Stomach (tissue), 4 donors: Measurements from ENCODE around the gene EGFR.

Experiments used
- EP300 ChIP-seq: sonication (generic); formaldehyde crosslinking; IDR thresholded peaks from one replicate; pipeline ENCODE4 v1.6.1; 2017; ENCODE audit warnings: antibody characterized with exemption
- POLR2A ChIP-seq, 4 donors: fragments of 450-650 bp; IDR thresholded peaks; one replicate each; pipeline ENCODE4 v1.6.1; 2016; ENCODE audit warnings: antibody characterized with exemption in 4 of 4, control low read depth in 2 of 4, mild to moderate bottlenecking in 1 of 4, moderate library complexity in 1 of 4
- POLR2AphosphoS5 ChIP-seq, 3 donors: sonication (generic); formaldehyde crosslinking; IDR thresholded peaks; one replicate each; pipeline ENCODE4 v1.6.1; 2016; ENCODE audit warnings: antibody characterized with exemption in 3 of 3
- TF ChIP-seq, protein P1 (sequence below), 7 experiments: fragments of 450-650 bp in 4 of 7; fragments of 200-600 bp in 3 of 7; sonication (generic) in 3 of 7; IDR thresholded peaks; one replicate each; pipeline ENCODE4 v1.5.1; 2016 to 2019; ENCODE audit warnings: antibody characterized with exemption in 7 of 7, control low read depth in 2 of 7, mild to moderate bottlenecking in 1 of 7

DNA sequence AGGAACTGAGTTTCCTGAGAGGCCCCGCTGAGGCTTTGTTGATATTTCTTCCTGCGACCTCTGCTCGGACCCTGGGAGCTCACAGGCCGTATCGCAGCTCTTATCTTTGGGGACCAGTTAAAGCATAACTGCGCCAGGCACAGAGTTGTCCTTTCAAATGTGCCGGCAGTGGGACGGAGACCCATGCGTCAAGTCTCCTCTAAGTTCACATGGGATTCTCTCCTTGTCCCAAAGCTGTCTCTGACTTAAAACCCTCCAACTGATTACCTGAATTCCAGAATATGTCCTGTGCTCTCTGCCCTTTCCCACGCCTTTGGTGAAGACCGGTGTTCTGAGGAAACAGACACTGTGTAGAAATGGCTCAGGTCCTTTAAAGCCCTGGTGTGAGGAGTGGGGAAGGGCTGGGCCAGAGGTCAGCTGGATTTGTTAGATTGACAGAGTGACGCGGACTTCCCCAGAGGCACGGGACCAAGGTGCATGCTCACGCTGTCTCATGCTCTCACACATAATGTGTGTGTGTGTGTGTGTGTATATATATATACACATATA lies 169.8 kb downstream of the EGFR start:
- TF ChIP-seq POLR2A (IDR thresholded peaks at IDR 0.05) (no peak), EP300 (no peak), POLR2AphosphoS5 (IDR thresholded peaks at IDR 0.05) (no peak)
- TF ChIP-seq, protein P1, sequence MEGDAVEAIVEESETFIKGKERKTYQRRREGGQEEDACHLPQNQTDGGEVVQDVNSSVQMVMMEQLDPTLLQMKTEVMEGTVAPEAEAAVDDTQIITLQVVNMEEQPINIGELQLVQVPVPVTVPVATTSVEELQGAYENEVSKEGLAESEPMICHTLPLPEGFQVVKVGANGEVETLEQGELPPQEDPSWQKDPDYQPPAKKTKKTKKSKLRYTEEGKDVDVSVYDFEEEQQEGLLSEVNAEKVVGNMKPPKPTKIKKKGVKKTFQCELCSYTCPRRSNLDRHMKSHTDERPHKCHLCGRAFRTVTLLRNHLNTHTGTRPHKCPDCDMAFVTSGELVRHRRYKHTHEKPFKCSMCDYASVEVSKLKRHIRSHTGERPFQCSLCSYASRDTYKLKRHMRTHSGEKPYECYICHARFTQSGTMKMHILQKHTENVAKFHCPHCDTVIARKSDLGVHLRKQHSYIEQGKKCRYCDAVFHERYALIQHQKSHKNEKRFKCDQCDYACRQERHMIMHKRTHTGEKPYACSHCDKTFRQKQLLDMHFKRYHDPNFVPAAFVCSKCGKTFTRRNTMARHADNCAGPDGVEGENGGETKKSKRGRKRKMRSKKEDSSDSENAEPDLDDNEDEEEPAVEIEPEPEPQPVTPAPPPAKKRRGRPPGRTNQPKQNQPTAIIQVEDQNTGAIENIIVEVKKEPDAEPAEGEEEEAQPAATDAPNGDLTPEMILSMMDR (IDR thresholded peaks at IDR 0.05): no peak
